Measurements from ENCODE around the gene ZNF710.
"Not testable (repeated sequence)": the region's sequence is repeated elsewhere in the genome, so short reads cannot be mapped to it uniquely, and the experiment has no call there.

The ZNF710 gene

GRCh38 chr15:90104551-90104950, 103.4 kb downstream of the ZNF710 start:
- no peak for DNase-seq (ENCODE audit: low spot score)

- DNase-seq (ENCODE audit: low spot score), result no peak
Observed at GRCh38 chr15:90105521-90105920, 104.4 kb downstream of the ZNF710 start.

- DNase-seq (ENCODE audit: low spot score), result no peak
Observed at GRCh38 chr15:90106522-90107117, 105.5 kb downstream of the ZNF710 start.

- not testable (repeated sequence) for DNase-seq (ENCODE audit: low spot score)
Observed at GRCh38 chr15:90108038-90108437, 106.9 kb downstream of the ZNF710 start.

GRCh38 chr15:90109163-90109751, 108.1 kb downstream of the ZNF710 start:
- not testable (repeated sequence) for DNase-seq (ENCODE audit: low spot score)

GRCh38 chr15:90113166-90113565, 112.0 kb downstream of the ZNF710 start:
- no peak for DNase-seq (ENCODE audit: low spot score)

GRCh38 chr15:90114451-90114901, 113.4 kb downstream of the ZNF710 start:
- DNase-seq (ENCODE audit: low spot score), result no peak

- no peak for DNase-seq (ENCODE audit: low spot score)
Observed at GRCh38 chr15:90115783-90116182, 114.7 kb downstream of the ZNF710 start.

- DNase-seq (ENCODE audit: low spot score), result no peak
Observed at GRCh38 chr15:90119367-90119766, 118.2 kb downstream of the ZNF710 start.

- DNase-seq (ENCODE audit: low spot score), result no peak
Observed at GRCh38 chr15:90121086-90121485, 120.0 kb downstream of the ZNF710 start.

- no peak for DNase-seq (ENCODE audit: low spot score)
Observed at GRCh38 chr15:90124507-90124906, 123.4 kb downstream of the ZNF710 start.

- DNase-seq (ENCODE audit: low spot score), result no peak
Observed at GRCh38 chr15:90126022-90126421, 124.9 kb downstream of the ZNF710 start.

GRCh38 chr15:90126596-90127435, 125.7 kb downstream of the ZNF710 start:
- no peak for DNase-seq (ENCODE audit: low spot score)

GRCh38 chr15:90130291-90130690, 129.2 kb downstream of the ZNF710 start:
- no peak for DNase-seq (ENCODE audit: low spot score)
